ENCODE data around the gene IFNL3.

DNA sequence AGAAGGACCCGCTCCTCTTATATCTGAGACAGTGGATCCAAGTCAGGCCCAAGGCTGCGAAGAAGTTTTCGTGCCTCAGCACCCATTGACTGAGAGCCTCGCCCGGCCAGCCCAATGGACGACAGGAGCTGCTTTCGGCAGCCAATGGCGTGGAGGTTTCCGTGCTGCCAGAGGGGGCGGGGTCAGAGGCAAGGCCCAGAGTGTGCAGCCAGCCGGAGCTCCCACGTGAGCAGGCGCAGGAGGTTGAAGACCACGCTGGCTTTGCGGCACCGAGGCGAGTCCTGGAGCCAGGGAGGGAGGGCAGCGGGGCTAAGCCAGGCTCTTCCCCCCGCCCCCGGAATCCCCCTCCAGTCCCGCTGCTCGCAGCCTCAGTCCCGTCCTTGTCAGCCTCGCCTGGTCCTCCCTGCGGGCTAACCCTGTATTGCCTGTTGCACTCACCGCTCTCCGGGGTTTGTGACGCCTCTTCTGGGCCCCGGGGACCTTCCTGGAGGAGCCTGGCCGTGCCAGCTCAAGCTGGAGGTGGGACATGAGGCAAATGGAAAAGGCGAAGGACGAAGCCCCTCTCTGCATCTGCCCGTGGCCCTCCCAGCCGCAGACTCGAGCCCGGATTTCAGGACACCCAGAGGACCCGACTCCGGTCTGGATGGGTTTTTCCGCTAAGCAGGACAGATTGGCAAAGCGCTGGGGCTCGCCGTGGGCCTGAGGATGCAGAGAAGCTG lies 2.3 kb upstream of the IFNL3 start:
- TF ChIP-seq, protein P1, sequence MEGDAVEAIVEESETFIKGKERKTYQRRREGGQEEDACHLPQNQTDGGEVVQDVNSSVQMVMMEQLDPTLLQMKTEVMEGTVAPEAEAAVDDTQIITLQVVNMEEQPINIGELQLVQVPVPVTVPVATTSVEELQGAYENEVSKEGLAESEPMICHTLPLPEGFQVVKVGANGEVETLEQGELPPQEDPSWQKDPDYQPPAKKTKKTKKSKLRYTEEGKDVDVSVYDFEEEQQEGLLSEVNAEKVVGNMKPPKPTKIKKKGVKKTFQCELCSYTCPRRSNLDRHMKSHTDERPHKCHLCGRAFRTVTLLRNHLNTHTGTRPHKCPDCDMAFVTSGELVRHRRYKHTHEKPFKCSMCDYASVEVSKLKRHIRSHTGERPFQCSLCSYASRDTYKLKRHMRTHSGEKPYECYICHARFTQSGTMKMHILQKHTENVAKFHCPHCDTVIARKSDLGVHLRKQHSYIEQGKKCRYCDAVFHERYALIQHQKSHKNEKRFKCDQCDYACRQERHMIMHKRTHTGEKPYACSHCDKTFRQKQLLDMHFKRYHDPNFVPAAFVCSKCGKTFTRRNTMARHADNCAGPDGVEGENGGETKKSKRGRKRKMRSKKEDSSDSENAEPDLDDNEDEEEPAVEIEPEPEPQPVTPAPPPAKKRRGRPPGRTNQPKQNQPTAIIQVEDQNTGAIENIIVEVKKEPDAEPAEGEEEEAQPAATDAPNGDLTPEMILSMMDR (conservative IDR thresholded peaks at IDR 0.05 in 1 of 2, IDR thresholded peaks at IDR 0.05 in 1 of 2; ENCODE audit: low read depth in 1 of 2, low read length in 2 of 2): no peak
- TF ChIP-seq EZH2 (IDR thresholded peaks at IDR 0.05; ENCODE audit: low read length, missing control alignments): no peak

Measured in fibroblast of lung (primary cell).